NCI-H345 (cell line): ENCODE data around the gene CEP350.
"Not testable (repeated sequence)": the region's sequence is repeated elsewhere in the genome, so short reads cannot be mapped to it uniquely, and the experiment has no call there.

Experiments used
- DNase-seq: peaks from one replicate; lab custom pipeline; 2025; lab: John Stamatoyannopoulos, UW

Gene CEP350

GRCh38 chr1:179939941-179940340, 14.7 kb upstream of the CEP350 start:
- DNase-seq, result no peak

DNA sequence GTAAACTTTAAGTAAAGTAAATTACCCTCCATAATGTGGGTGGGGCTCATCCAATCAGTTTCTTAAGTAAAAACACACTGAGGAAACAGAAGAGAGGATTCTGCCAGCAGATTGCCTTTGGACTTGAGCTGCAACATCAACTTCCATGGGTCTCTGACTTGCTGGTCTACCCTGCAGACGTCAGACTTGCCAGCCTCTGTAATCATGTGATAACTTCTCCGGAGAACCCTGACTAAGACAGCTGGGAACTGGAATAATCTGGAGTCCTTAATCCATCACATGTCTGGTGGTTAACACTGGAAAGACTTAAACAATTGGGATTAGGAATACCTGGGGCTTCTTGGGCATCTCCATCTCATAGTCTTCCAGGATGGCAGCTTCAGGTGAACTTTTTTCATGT, 13.2 kb upstream of the CEP350 start:
- no peak for DNase-seq

- DNase-seq, result no peak
Measured at GRCh38 chr1:179950651-179951050, 4.0 kb upstream of the CEP350 start.

DNA sequence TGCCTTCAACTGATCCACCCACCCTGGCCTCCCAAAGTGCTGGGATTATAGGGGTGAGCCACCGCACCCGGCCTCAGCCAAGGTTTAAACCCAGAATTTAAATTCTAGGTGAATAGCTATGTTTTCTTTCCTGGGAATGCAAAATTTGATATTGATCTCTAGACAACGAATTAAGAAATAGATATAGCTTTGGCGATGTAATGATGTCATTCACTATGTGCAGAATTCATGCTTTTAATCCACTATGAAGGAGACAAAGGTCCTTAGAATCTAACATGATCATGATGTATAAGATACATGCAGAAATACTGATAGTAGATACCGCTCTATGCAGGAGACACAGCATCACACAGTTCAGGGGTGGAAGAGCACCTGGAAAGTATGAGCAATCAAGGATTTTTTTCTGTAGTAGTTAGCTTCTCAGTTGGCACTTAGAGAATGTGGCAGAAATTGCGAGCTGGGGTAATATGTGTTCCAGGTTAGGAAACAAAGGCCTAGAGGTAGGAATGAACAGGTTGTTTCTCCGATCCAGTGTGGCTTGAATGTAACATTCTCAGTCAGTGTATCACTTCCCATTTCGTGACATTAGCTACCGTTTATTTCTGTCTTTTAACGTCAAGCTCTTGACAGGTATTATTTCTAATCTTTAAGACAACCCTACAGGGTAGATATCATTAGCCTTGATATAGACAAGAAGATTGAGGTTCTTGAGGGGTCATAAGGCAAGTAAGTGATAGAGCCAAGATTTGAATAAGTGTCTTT, 3.0 kb upstream of the CEP350 start:
- DNase-seq, result no peak

GRCh38 chr1:179952186-179952585, 2.4 kb upstream of the CEP350 start:
- no peak for DNase-seq

GRCh38 chr1:179953974-179954492, 577 bp upstream of the CEP350 start:
- DNase-seq, result peak; percentile 42

GRCh38 chr1:179955287-179955680, 674 bp downstream of the CEP350 start:
- DNase-seq, result no peak

- no peak for DNase-seq
Measured at GRCh38 chr1:179955731-179956130, 1.1 kb downstream of the CEP350 start.

DNA sequence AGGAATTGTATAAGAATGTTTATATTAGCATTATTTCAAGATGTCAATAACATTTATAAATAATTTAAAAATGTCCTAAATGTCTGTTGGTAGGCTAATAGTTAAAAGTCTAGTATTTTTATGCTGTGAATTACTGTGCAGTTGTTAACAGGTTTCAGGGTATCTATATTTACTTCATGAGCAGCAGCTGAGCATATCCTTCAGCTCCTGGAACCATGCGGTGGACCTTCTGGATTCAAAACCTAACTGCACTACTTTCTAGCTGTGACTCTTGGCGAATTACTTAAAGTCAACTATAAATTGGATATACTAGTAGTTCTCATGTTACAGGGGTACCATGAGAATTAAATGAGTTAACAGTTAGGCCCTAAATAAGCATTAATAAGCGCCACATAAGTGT, 3.7 kb downstream of the CEP350 start:
- DNase-seq, result no peak

DNA sequence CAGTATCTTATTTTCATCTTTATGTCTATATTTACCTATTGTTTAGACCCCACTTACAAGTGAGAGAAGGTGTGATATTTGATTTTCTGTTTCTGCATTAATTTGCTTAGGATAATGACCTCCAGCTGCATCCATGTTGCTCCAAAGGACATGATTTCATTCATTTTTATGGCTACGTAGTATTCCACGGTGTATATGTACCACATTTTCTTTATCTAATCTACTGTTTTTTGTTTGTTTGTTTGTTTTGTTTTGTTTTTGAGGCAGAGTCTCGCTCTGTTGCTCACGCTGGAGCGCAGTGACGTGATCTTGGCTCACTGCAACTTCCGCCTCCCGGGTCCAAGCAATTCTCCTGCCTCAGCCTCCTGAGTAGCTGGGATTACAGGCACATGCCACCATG, 7.6 kb downstream of the CEP350 start:
- DNase-seq, result not testable (repeated sequence)

DNA sequence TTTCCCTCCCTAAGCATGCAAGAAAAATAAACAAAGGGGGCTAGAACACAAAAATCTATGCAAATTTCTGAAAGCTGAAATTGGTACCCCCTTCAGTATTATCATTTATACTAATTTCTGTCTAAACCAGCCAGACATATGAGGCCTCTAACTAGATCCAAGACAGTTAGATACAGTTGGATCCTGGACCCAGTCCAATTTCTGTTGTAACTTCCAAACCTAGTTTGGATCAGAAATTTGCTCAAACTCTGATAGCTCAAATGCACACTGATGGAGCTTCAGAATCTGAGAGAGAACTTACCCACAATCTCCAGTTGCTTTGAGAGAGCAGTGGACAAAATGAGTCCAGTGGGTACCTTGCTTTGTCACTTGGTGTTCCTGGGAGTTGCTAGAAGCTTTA, 11.9 kb downstream of the CEP350 start:
- no peak for DNase-seq

DNA sequence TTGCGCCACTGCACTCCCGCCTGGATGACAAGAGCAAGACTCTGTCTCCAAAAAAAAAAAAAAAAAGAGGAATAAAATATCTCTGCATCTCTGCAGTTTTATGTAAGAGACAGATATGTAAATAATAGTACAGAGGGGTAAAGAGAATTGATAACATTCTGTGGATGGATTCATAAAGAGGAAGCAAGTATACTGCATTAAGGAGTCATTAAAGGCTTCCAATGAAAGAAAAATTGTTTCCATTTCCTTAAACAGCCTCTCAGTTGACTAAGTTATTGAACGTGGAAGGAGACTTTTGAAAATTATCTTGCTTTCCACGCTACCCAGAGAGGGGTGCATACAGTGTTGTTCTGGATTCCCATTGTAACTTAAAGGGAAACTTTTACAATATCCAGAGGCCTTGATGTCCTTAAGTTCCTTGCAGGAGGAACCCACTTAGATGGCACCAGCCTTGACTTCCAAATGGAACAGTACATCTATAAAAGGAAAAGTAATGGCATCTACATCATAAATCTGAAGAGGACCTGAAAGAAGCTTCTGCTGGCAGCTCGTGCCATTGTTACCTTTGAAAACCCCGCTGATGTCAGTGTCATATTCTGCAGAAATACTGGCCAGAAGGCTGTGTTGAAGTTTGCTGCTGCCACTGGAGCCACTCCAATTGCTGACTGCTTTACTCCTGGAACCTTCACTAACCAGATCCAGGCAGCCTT, 13.8 kb downstream of the CEP350 start:
- DNase-seq, result no peak

DNA sequence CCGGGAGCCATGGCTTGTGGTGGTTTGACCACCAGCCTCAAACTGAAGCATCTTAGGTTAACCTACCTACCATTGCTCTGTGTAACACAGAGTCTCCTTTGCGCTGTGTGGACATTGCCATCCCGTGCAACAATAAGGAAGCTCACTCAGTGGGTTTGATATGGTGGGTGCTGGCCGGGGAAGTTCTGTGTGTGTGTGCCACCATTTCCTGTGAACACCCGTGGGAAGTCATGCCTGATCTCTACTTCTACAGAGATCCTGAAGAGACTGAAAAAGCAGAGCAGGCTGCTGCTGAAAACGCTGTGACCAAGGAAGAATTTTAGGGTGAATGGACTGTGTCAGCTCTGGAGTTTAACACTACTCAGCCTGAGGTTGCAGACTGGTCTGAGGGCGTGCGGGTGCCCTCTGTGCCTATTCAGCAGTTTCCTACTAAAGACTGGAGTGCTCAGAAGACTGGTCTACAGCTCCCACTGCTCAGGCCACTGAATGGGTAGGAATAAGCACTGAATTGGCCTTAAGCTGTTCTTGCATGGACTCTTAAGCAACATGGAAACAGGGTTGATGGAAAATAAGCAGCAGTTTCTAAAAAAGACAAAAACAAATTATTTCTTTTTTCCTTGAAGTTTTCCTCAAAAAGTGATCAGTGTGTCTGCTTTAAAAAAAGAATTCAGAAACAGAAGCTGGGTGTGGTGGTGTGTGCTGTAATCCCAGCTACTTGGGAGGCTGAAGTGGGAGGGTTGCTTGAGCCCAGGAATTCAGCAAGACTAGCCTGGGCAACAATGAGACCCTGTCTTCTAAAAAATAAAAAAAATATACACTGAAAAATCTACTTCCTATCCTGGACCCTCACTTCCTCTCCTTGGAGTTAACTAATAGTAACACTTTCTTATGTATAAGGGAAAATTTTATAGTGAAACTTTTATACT, 14.6 kb downstream of the CEP350 start:
- no peak for DNase-seq

DNA sequence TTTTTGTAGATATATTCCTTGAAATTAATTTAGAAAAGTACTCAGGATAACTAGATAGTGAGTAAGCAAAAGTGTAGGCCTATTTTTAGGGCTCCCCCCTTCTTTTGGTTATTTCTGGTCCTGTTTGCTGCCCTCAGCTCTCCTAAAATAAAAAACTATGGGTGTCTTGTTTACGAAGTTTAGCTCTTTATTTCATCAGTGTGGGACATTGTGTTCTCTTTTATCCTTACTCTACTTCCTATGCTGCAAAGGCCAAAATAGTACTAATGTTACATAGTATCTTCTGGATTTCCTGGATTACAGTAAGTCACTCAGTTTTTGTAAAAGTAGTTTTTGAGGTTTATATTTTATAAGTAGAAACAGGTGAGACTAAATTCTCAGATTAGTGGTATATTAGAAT, 15.4 kb downstream of the CEP350 start:
- no peak for DNase-seq

- DNase-seq, result no peak
Measured at GRCh38 chr1:179971563-179972496, 17.2 kb downstream of the CEP350 start.

GRCh38 chr1:179973198-179974110, 18.8 kb downstream of the CEP350 start:
- DNase-seq, result no peak

DNA sequence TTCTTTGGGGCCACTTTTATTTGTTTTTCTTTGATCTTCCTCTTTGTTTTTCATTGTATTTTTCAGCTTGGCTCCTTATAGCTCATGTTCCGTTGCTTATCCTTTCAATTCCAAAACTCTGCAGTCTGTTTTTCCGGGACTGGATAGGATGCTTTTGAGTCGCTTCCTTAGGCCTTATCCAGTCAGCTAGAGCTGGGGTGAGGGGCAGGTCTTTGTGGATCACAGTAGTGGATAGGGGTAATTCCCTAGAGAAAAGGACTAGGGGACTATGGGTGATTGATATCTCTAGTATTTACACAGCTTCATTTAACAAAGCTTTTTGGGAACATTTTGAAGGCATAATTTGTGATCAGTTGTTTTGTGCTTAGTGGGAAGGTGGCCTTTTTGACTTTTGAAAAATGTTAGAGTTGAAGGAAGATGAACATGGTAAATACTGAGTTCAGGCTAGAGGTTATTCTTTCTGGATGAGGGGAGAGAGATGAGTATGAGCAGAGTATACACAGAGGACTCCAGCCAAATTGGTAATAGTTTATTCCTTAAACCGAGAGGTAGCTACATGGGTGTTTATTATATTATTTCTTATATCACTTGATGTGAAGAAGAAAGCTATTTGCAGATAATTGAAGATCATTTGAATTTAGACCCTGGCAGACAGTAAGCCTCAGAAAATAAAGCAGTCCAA, 22.5 kb downstream of the CEP350 start:
- peak; percentile 17 for DNase-seq

DNA sequence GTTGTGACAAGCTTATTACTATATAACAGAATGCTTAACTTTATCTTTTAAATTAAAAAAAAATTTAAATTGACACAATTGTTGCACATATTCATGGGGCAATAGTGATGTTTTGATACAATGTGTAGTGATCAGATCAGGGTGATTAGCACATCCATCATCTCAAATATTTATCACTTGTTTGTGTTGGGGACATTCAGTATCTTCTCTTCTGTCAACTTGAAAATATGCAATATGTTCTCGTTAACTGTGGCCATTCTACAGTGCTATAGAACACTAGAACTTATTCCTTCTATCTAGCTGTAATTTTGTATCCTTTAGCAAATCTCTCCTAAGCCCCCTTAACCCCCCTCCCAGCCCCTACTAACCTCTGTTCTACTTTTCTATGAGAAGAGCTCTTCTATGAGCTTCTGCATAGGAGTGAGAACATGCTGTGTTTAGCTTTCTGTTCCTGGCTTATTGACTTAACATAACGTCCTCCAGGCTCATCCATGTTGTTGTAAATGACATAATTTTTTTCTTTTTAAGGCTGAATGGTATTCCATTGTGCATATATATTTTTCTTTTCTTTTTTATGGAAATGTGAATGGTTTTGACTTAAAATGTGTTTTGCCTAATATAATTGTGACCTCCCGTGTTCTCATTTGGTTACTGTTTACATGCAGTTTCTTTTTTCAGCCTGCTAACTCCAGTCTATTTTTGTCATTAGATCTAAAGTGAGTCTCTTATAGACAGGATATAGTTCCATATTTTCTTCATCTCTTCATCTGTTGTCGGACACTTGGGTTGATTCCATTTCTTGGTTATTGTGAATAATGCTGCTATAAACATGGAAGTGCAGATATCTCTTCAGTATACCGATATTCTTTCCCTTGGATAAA, 23.8 kb downstream of the CEP350 start:
- DNase-seq, result no peak

DNA sequence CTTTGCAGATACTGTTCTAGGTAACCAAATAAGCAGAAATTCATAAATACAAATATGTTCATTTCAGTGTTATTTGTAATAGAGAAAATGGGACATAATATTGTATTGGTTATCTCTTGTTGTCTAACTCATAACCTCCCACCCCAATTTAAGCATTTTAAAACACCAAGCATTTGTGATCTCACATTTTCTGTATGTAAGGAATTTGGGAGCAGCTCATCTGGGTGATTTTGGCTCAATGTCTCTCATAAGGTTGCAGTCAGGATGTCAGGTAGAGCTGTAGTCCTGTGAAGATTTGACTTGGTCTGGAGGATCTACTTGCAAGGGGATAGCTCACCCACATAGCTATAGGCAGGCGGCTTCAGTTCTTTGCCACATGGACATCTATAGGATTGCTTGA, 29.5 kb downstream of the CEP350 start:
- DNase-seq, result no peak
